NT2/D1 (cell line): ENCODE data around the gene ERC2.

Experiments
- DNase-seq: peaks from one replicate; pipeline ENCODE4 v3.0.0-alpha.2; 2011; ENCODE audit warnings: low read depth, low spot score
- H3K27me3 ChIP-seq: 2 replicates; pipeline ENCODE4 v1.6.0; 2011; ENCODE audit warnings: mild to moderate bottlenecking; ENCODE audit not compliant: insufficient read length, insufficient read depth
- H3K36me3 ChIP-seq: 2 replicates; pipeline ENCODE4 v1.6.1; 2011; ENCODE audit warnings: mild to moderate bottlenecking, low read length, mixed read lengths; ENCODE audit not compliant: insufficient read depth, insufficient read length
- H3K4me1 ChIP-seq: 2 replicates; pipeline ENCODE4 v1.5.1; 2011; ENCODE audit not compliant: insufficient read depth, insufficient read length
- H3K4me3 ChIP-seq: 2 replicates; pipeline ENCODE4 v1.5.1; 2011; ENCODE audit warnings: low read depth; ENCODE audit not compliant: insufficient read length
- H3K9ac ChIP-seq: 2 replicates; pipeline ENCODE4 v1.6.0; 2011; ENCODE audit warnings: low read depth; ENCODE audit not compliant: insufficient read length
- H3K9me3 ChIP-seq: 2 replicates; pipeline ENCODE4 v1.5.1; 2011; ENCODE audit warnings: mild to moderate bottlenecking, low read length; ENCODE audit not compliant: insufficient read depth
- SUZ12 ChIP-seq: IDR thresholded peaks from 2 replicates; pipeline ENCODE4 v1.6.1; 2011; ENCODE audit not compliant: insufficient read length, insufficient read depth; ENCODE audit errors: extremely low read depth
- YY1 ChIP-seq: IDR thresholded peaks from 2 replicates; pipeline ENCODE4 v1.6.1; 2011; ENCODE audit not compliant: insufficient read length, insufficient read depth
- ZNF274 ChIP-seq: IDR thresholded peaks from 2 replicates; pipeline ENCODE4 v1.6.1; 2011; ENCODE audit warnings: mild to moderate bottlenecking, low read depth, low read length

ERC2 gene

GRCh38 chr3:55902221-55902900, 565.9 kb downstream of the ERC2 start:
- Histone ChIP-seq H3K9me3 (no peaks in the 10 kb centered on the region), H3K4me3 (no peak overlapping the region), H3K27me3 (no peaks in the 10 kb centered on the region), H3K4me1 (no peaks in the 10 kb centered on the region), H3K36me3 (no peaks in the 10 kb centered on the region), H3K9ac (no peak overlapping the region)
- no peak for DNase-seq
- TF ChIP-seq SUZ12 = no peak
- TF ChIP-seq ZNF274 = no peak

- peak; percentile 22 for DNase-seq
- H3K9me3 ChIP-seq = no peaks in the 10 kb centered on the region
- no peaks in the 10 kb centered on the region for H3K27me3 ChIP-seq
- no peak overlapping the region for H3K9ac ChIP-seq
- H3K36me3 ChIP-seq = no peaks in the 10 kb centered on the region
- H3K4me1 ChIP-seq = no peaks in the 10 kb centered on the region
- H3K4me3 ChIP-seq = no peak overlapping the region
- TF ChIP-seq YY1 = no peak
- TF ChIP-seq ZNF274 = no peak
- TF ChIP-seq SUZ12 = no peak
Observed at GRCh38 chr3:55899887-55900286, 568.4 kb downstream of the ERC2 start.

GRCh38 chr3:55897573-55898224, 570.6 kb downstream of the ERC2 start:
- Histone ChIP-seq H3K4me1 (no peaks in the 10 kb centered on the region), H3K27me3 (no peaks in the 10 kb centered on the region), H3K4me3 (no peak overlapping the region), H3K9me3 (no peaks in the 10 kb centered on the region), H3K36me3 (no peaks in the 10 kb centered on the region), H3K9ac (no peak overlapping the region)
- no peak for TF ChIP-seq SUZ12
- no peak for TF ChIP-seq YY1
- no peak for TF ChIP-seq ZNF274
- DNase-seq = peak; percentile 39

- no peaks in the 10 kb centered on the region for H3K9me3 ChIP-seq
- H3K4me1 ChIP-seq = no peaks in the 10 kb centered on the region
- no peaks in the 10 kb centered on the region for H3K27me3 ChIP-seq
- TF ChIP-seq YY1 (no peak), ZNF274 (no peak), SUZ12 (no peak)
- DNase-seq = no peak
- no peaks in the 10 kb centered on the region for H3K36me3 ChIP-seq
- H3K9ac ChIP-seq = no peak overlapping the region
- H3K4me3 ChIP-seq = no peak overlapping the region
Observed at GRCh38 chr3:55895897-55896566, 572.2 kb downstream of the ERC2 start.

- H3K36me3 ChIP-seq = no peaks in the 10 kb centered on the region
- no peaks in the 10 kb centered on the region for H3K4me1 ChIP-seq
- H3K27me3 ChIP-seq = no peaks in the 10 kb centered on the region
- no peak for TF ChIP-seq SUZ12
- no peak for TF ChIP-seq ZNF274
- TF ChIP-seq YY1 = no peak
- DNase-seq = no peak
- H3K9ac ChIP-seq = no peak overlapping the region
- H3K9me3 ChIP-seq = no peaks in the 10 kb centered on the region
- no peak overlapping the region for H3K4me3 ChIP-seq
Observed at GRCh38 chr3:55894605-55895004, 573.7 kb downstream of the ERC2 start.

- TF ChIP-seq YY1 = no peak
- TF ChIP-seq SUZ12 = no peak
- no peak for TF ChIP-seq ZNF274
- H3K4me1 ChIP-seq = peaks cover 2% of the 10 kb centered on the region
- no peak for DNase-seq
- no peaks in the 10 kb centered on the region for H3K9me3 ChIP-seq
- H3K9ac ChIP-seq = no peak overlapping the region
- no peaks in the 10 kb centered on the region for H3K36me3 ChIP-seq
- H3K27me3 ChIP-seq = no peaks in the 10 kb centered on the region
- H3K4me3 ChIP-seq = no peak overlapping the region
Observed at GRCh38 chr3:55893045-55893664, 575.1 kb downstream of the ERC2 start.

GRCh38 chr3:55891106-55891505, 577.2 kb downstream of the ERC2 start:
- no peaks in the 10 kb centered on the region for H3K36me3 ChIP-seq
- H3K4me3 ChIP-seq = no peak overlapping the region
- H3K9ac ChIP-seq = no peak overlapping the region
- DNase-seq = no peak
- no peaks in the 10 kb centered on the region for H3K27me3 ChIP-seq
- H3K9me3 ChIP-seq = 0 out of 2 replicates have a peak, but pooled peaks cover 6% of the 10 kb centered on the region
- TF ChIP-seq ZNF274 = no peak
- no peak for TF ChIP-seq YY1
- TF ChIP-seq SUZ12 = no peak
- H3K4me1 ChIP-seq = peaks cover 2% of the 10 kb centered on the region
